PC-3 (cell line): ENCODE measurements around the gene CEPT1. TPM values are rescaled to one million over a fixed set of nuclear protein-coding genes. Genes with fewer than 3 reads are reported as not detected.

ENCODE experiments used
- ATAC-seq: fragments of 200-7000 bp; cut with Tn5 transposase; 2 replicates; pipeline ENCODE4 v1.9.1; 2020; ENCODE audit warnings: mild to moderate bottlenecking, moderate library complexity
- BruUV-seq: library from RNA; stranded (reverse); fragments of 400-500 nt; replicated peaks from 2 replicates; lab custom pipeline; 2021; lab: Mats Ljungman, UMichigan
- CTCF ChIA-PET: fragments of 300-600 bp; sonication (Branson Sonifier 250); formaldehyde crosslinking; loops from one replicate; lab custom pipeline; 2022; ENCODE audit warnings: antibody characterized with exemption; lab: Charles Lee
- POLR2A ChIA-PET: fragments of 300-600 bp; sonication (Branson Sonifier 250); formaldehyde crosslinking; loops from one replicate; lab custom pipeline; 2022; ENCODE audit warnings: antibody characterized with exemption; ENCODE audit not compliant: unreplicated experiment; lab: Charles Lee
- DNase-seq: peaks from one replicate; pipeline ENCODE4 v3.0.0-alpha.2; 2015
- H2AFZ ChIP-seq: fragments of 300-600 bp; sonication (generic); 2 replicates; pipeline ENCODE4 v1.6.0; 2016; ENCODE audit warnings: antibody characterized with exemption, low read length
- H3F3A ChIP-seq: fragments of 300-600 bp; sonication (generic); one replicate; pipeline ENCODE4 v1.6.0; 2017; ENCODE audit warnings: antibody characterized with exemption, low read length, control low read depth, mild to moderate bottlenecking; ENCODE audit not compliant: unreplicated experiment
- H3K27ac ChIP-seq: fragments of 300-600 bp; sonication (generic); 2 replicates; pipeline ENCODE4 v1.5.1; 2016; ENCODE audit warnings: mild to moderate bottlenecking, low read length
- H3K27me3 ChIP-seq: fragments of 300-600 bp; sonication (generic); 2 replicates; pipeline ENCODE4 v1.6.1; 2016; ENCODE audit warnings: low read length, mixed read lengths
- H3K36me3 ChIP-seq: fragments of 300-600 bp; sonication (generic); 2 replicates; pipeline ENCODE4 v1.6.1; 2016; ENCODE audit warnings: low read depth, mixed run types, low read length, mixed read lengths
- H3K4me1 ChIP-seq: fragments of 300-600 bp; sonication (generic); 2 replicates; pipeline ENCODE4 v1.5.1; 2016; ENCODE audit warnings: low read length; ENCODE audit not compliant: insufficient read depth
- H3K4me2 ChIP-seq: fragments of 300-600 bp; sonication (generic); 2 replicates; pipeline ENCODE4 v1.6.0; 2016; ENCODE audit warnings: low read length
- H3K4me3 ChIP-seq: fragments of 300-600 bp; sonication (generic); 2 replicates; pipeline ENCODE4 v1.5.1; 2016; ENCODE audit warnings: mild to moderate bottlenecking, low read length, mixed read lengths
- H3K79me2 ChIP-seq: fragments of 300-600 bp; sonication (generic); 2 replicates; pipeline ENCODE4 v1.6.1; 2017; ENCODE audit warnings: low read length, mixed read lengths
- H3K9ac ChIP-seq: fragments of 300-600 bp; sonication (generic); 2 replicates; pipeline ENCODE4 v1.6.0; 2016; ENCODE audit warnings: mild to moderate bottlenecking, low read length
- H3K9me2 ChIP-seq: fragments of 300-600 bp; sonication (generic); replicated peaks from 2 replicates; pipeline ENCODE4 v1.6.1; 2016; ENCODE audit warnings: mixed run types, low read length, mixed read lengths
- H3K9me3 ChIP-seq: fragments of 300-600 bp; sonication (generic); 2 replicates; pipeline ENCODE4 v1.6.1; 2016; ENCODE audit warnings: low read length, mixed read lengths
- H4K20me1 ChIP-seq: fragments of 300-600 bp; sonication (generic); 2 replicates; pipeline ENCODE4 v1.6.1; 2016; ENCODE audit warnings: low read length, mixed read lengths
- CTCF ChIP-seq: fragments of 300-600 bp; sonication (generic); conservative IDR thresholded peaks from 2 replicates; pipeline ENCODE4 v1.5.1; 2017; ENCODE audit warnings: antibody characterized with exemption, low read depth, mild to moderate bottlenecking, low read length
- EZH2 ChIP-seq: fragments of 300-600 bp; sonication (generic); IDR thresholded peaks from one replicate; pipeline ENCODE4 v1.6.1; 2017; ENCODE audit warnings: antibody characterized with exemption, mild to moderate bottlenecking, low read length; ENCODE audit not compliant: unreplicated experiment
- EZH2phosphoT487 ChIP-seq: fragments of 300-600 bp; sonication (generic); IDR thresholded peaks from 2 replicates; pipeline ENCODE4 v1.6.1; 2018; ENCODE audit warnings: mild to moderate bottlenecking, antibody characterized with exemption, low read length, borderline replicate concordance
- intact Hi-C: fragments of 100-400 bp; cut with micrococcal nuclease; formaldehyde crosslinking; loops from 2 replicates; pipeline ENCODE4 v1.9.0; 2023
- total RNA-seq: library from RNA; depleted of rRNA; stranded (reverse); fragments of >200 nt; gene quantifications from 2 replicates; pipeline ENCODE4 v1.2.3, GENCODE V29; 2014

CEPT1 gene
- total RNA-seq, 1 experiment from 2014 or later: 20.6 TPM

- Histone ChIP-seq H3K4me3 (no peak overlapping the region), H3K4me2 (no peak overlapping the region), H3K79me2 (no peaks in the 10 kb centered on the region), H3K36me3 (peaks cover 21% of the 10 kb centered on the region; the same call in 1 of the 2 replicates), H3F3A (no peaks in the 10 kb centered on the region), H3K9me3 (no peaks in the 10 kb centered on the region), H3K27ac (no peak overlapping the region), H3K27me3 (no peaks in the 10 kb centered on the region), H3K9me2 (no peaks in the 10 kb centered on the region), H3K4me1 (no peaks in the 10 kb centered on the region), H4K20me1 (no peaks in the 10 kb centered on the region), H2AFZ (no peak overlapping the region), H3K9ac (no peak overlapping the region)
- DNase-seq: no peak
- intact Hi-C loops: no loop called here
- ChIA-PET POLR2A (no interaction called here), CTCF (no interaction called here)
- TF ChIP-seq CTCF (no peak), EZH2phosphoT487 (no peak)
- BruUV-seq: no TSS peak
- no peak for ATAC-seq
These were observed 32.4 kb downstream of the CEPT1 start for GRCh38 chr1:111172463-111172862.

GRCh38 chr1:111174070-111174469, 34.0 kb downstream of the CEPT1 start:
- H3K27ac ChIP-seq: no peak overlapping the region
- no peaks in the 10 kb centered on the region for H3K79me2 ChIP-seq
- H3K9me2 ChIP-seq: no peaks in the 10 kb centered on the region
- intact Hi-C loops: no loop called here
- no peaks in the 10 kb centered on the region for H3F3A ChIP-seq
- ATAC-seq (no peak), DNase-seq (no peak)
- H3K9me3 ChIP-seq: no peaks in the 10 kb centered on the region
- no peak overlapping the region for H3K9ac ChIP-seq
- H3K4me2 ChIP-seq: no peak overlapping the region
- no TSS peak for BruUV-seq
- H4K20me1 ChIP-seq: no peaks in the 10 kb centered on the region
- H3K4me1 ChIP-seq: no peaks in the 10 kb centered on the region
- CTCF ChIA-PET: no interaction called here
- TF ChIP-seq EZH2phosphoT487 (no peak), CTCF (no peak), EZH2 (no peak)
- no peaks in the 10 kb centered on the region for H3K27me3 ChIP-seq
- POLR2A ChIA-PET: no interaction called here
- H3K36me3 ChIP-seq: peaks cover 17% of the 10 kb centered on the region; the same call in 1 of the 2 replicates
- H2AFZ ChIP-seq: no peak overlapping the region
- no peak overlapping the region for H3K4me3 ChIP-seq

- Histone ChIP-seq H3K4me2 (no peak overlapping the region), H4K20me1 (no peaks in the 10 kb centered on the region), H3K9ac (no peak overlapping the region), H2AFZ (no peak overlapping the region), H3K36me3 (peaks cover 17% of the 10 kb centered on the region; the same call in 1 of the 2 replicates), H3K9me3 (no peaks in the 10 kb centered on the region), H3K4me1 (no peaks in the 10 kb centered on the region), H3K9me2 (no peaks in the 10 kb centered on the region), H3F3A (no peaks in the 10 kb centered on the region), H3K79me2 (no peaks in the 10 kb centered on the region), H3K4me3 (no peak overlapping the region), H3K27ac (no peak overlapping the region), H3K27me3 (no peaks in the 10 kb centered on the region)
- TF ChIP-seq CTCF (no peak), EZH2 (no peak), EZH2phosphoT487 (no peak)
- CTCF ChIA-PET: no interaction called here
- POLR2A ChIA-PET: no interaction called here
- DNase-seq: no peak
- intact Hi-C loops: no loop called here
- ATAC-seq: no peak
- no TSS peak for BruUV-seq
These were observed 35.3 kb downstream of the CEPT1 start for GRCh38 chr1:111175349-111175748.
